Parathyroid adenoma (tissue), 2 donors: ENCODE data around the gene MED13L.

Experiments
- H2AFZ ChIP-seq: fragments of 300-600 bp; sonication (generic); one replicate; pipeline ENCODE4 v1.7.0; 2017; ENCODE audit warnings: antibody characterized with exemption, mild to moderate bottlenecking
- H3K27ac ChIP-seq: fragments of 300-600 bp; sonication (generic); one replicate; pipeline ENCODE4 v1.7.0; 2017
- H3K27me3 ChIP-seq: fragments of 300-600 bp; sonication (generic); one replicate; pipeline ENCODE4 v1.7.0; 2017; ENCODE audit warnings: low read length; ENCODE audit not compliant: control insufficient read depth, insufficient read depth
- H3K36me3 ChIP-seq: fragments of 300-600 bp; sonication (generic); one replicate; pipeline ENCODE4 v1.7.0; 2017; ENCODE audit warnings: low read length; ENCODE audit not compliant: control insufficient read depth, insufficient read depth
- H3K4me1 ChIP-seq: fragments of 300-600 bp; sonication (generic); one replicate; pipeline ENCODE4 v1.7.0; 2017; ENCODE audit warnings: control low read depth
- H3K4me2 ChIP-seq: fragments of 300-600 bp; sonication (generic); one replicate; pipeline ENCODE4 v1.7.0; 2017; ENCODE audit warnings: low read length
- H3K4me3 ChIP-seq: fragments of 300-600 bp; sonication (generic); one replicate; pipeline ENCODE4 v1.7.0; 2017; ENCODE audit warnings: low read depth, low read length
- H3K79me2 ChIP-seq: fragments of 300-600 bp; sonication (generic); one replicate; pipeline ENCODE4 v1.7.0; 2017; ENCODE audit warnings: control low read depth
- H3K9ac ChIP-seq: fragments of 300-600 bp; sonication (generic); one replicate; pipeline ENCODE4 v1.7.0; 2017; ENCODE audit warnings: mild to moderate bottlenecking
- H3K9me3 ChIP-seq: fragments of 300-600 bp; sonication (generic); one replicate; pipeline ENCODE4 v1.7.0; 2017; ENCODE audit warnings: low read length; ENCODE audit not compliant: control insufficient read depth
- CTCF ChIP-seq: fragments of 300-600 bp; sonication (generic); IDR thresholded peaks from one replicate; pipeline ENCODE4 v1.7.0; 2017; ENCODE audit warnings: antibody characterized with exemption, mild to moderate bottlenecking
- donor health status: primary hyperparathyroidism.

The MED13L gene

GRCh38 chr12:116318576-116319232, 41.2 kb upstream of the MED13L start:
- H3K9me3 ChIP-seq, result no peaks in the 10 kb centered on the region
- no peaks in the 10 kb centered on the region for H3K79me2 ChIP-seq
- no peak overlapping the region for H2AFZ ChIP-seq
- H3K27ac ChIP-seq, result no peak overlapping the region
- no peak for TF ChIP-seq CTCF
- H3K4me1 ChIP-seq, result no peaks in the 10 kb centered on the region
- H3K9ac ChIP-seq, result no peak overlapping the region
- H3K4me2 ChIP-seq, result no peak overlapping the region
- H3K36me3 ChIP-seq, result no peaks in the 10 kb centered on the region
- H3K27me3 ChIP-seq, result no peaks in the 10 kb centered on the region
- no peak overlapping the region for H3K4me3 ChIP-seq

GRCh38 chr12:116317986-116318575, 40.6 kb upstream of the MED13L start:
- Histone ChIP-seq H3K9me3 (no peaks in the 10 kb centered on the region), H3K79me2 (no peaks in the 10 kb centered on the region), H3K4me3 (no peak overlapping the region)

GRCh38 chr12:116317139-116317538, 39.6 kb upstream of the MED13L start:
- no peak overlapping the region for H3K4me2 ChIP-seq
- H3K9me3 ChIP-seq, result no peaks in the 10 kb centered on the region
- H3K36me3 ChIP-seq, result no peaks in the 10 kb centered on the region
- H3K27ac ChIP-seq, result no peak overlapping the region
- H2AFZ ChIP-seq, result no peak overlapping the region
- no peak overlapping the region for H3K9ac ChIP-seq
- TF ChIP-seq CTCF, result no peak
- no peak overlapping the region for H3K4me3 ChIP-seq
- H3K27me3 ChIP-seq, result no peaks in the 10 kb centered on the region
- H3K79me2 ChIP-seq, result no peaks in the 10 kb centered on the region
- no peaks in the 10 kb centered on the region for H3K4me1 ChIP-seq

More at GRCh38 chr12:116317986-116318575, 40.6 kb upstream of the MED13L start:
- Histone ChIP-seq H3K9ac (no peak overlapping the region), H2AFZ (no peak overlapping the region), H3K27me3 (no peaks in the 10 kb centered on the region), H3K4me1 (no peaks in the 10 kb centered on the region), H3K36me3 (no peaks in the 10 kb centered on the region), H3K4me2 (no peak overlapping the region), H3K27ac (no peak overlapping the region)
- TF ChIP-seq CTCF, result no peak

- Histone ChIP-seq H3K36me3 (no peaks in the 10 kb centered on the region), H3K27me3 (no peaks in the 10 kb centered on the region)
- no peak for TF ChIP-seq CTCF
Measured at GRCh38 chr12:116314477-116314876, 37.0 kb upstream of the MED13L start.

More at GRCh38 chr12:116314477-116314876, 37.0 kb upstream of the MED13L start:
- Histone ChIP-seq H3K4me3 (no peak overlapping the region), H3K79me2 (no peaks in the 10 kb centered on the region), H3K27ac (no peak overlapping the region), H3K4me1 (no peaks in the 10 kb centered on the region), H2AFZ (no peak overlapping the region), H3K9ac (no peak overlapping the region), H3K4me2 (no peak overlapping the region), H3K9me3 (no peaks in the 10 kb centered on the region)
